ENCODE results near the gene RAB11FIP5.

Gene RAB11FIP5

DNA sequence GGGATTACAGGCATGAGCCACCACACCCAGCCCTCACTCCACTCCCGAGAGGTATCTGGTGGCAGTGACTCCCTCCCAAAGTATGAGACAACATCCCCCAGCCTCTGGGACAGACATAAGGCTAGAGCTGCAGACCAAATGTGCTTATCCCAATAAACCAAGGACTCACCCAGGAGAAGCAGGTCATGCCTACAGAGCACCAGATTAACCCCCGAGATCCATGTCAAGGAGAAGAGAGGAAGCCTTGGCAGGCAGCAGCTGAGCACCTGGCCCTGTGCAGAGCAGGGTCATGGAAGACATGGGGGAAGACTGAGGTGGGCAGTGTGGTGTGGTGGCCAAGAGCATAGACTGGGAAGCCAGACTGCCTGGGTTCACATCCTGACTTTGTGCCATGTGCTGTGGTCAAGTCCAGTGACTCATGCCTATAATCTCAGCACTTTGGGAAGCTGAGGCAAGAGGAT is 7.2 kb downstream of the RAB11FIP5 start:
- DNase-seq (ENCODE audit: low read depth): no peak
- no peak overlapping the region for H3K4me3 ChIP-seq (ENCODE audit: low read depth, low read length)
- TF ChIP-seq MYC (IDR thresholded peaks at IDR 0.05; ENCODE audit: low read depth, low read length): no peak
- TF ChIP-seq, protein P1, sequence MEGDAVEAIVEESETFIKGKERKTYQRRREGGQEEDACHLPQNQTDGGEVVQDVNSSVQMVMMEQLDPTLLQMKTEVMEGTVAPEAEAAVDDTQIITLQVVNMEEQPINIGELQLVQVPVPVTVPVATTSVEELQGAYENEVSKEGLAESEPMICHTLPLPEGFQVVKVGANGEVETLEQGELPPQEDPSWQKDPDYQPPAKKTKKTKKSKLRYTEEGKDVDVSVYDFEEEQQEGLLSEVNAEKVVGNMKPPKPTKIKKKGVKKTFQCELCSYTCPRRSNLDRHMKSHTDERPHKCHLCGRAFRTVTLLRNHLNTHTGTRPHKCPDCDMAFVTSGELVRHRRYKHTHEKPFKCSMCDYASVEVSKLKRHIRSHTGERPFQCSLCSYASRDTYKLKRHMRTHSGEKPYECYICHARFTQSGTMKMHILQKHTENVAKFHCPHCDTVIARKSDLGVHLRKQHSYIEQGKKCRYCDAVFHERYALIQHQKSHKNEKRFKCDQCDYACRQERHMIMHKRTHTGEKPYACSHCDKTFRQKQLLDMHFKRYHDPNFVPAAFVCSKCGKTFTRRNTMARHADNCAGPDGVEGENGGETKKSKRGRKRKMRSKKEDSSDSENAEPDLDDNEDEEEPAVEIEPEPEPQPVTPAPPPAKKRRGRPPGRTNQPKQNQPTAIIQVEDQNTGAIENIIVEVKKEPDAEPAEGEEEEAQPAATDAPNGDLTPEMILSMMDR (IDR thresholded peaks at IDR 0.05; ENCODE audit: low read depth, low read length): no peak
- no peak for TF ChIP-seq POLR2A (IDR thresholded peaks at IDR 0.05; ENCODE audit: extremely low read depth, insufficient read length)
- TF ChIP-seq, protein P2, sequence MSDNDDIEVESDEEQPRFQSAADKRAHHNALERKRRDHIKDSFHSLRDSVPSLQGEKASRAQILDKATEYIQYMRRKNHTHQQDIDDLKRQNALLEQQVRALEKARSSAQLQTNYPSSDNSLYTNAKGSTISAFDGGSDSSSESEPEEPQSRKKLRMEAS (IDR thresholded peaks at IDR 0.05; ENCODE audit: low read depth, low read length): no peak

DNA sequence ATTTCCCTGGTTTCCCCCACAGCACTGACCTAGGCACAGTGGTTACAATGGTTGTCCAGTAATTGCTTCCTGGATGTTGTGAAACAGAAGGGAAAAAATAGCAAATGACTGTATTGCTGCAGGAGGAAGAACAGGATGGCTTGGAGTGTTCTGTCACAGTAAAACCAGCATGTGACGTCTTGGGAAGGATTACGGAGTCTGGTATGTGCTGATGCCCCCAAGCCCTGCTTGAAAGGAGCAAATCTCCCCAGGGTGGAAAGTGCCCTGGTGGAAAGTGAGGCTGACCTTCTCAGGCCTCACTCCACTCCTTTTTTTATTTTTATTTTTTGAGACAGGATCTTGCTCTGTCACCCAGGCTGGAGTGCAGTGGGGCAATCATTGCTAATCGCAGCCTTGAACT is 7.8 kb downstream of the RAB11FIP5 start:
- H3K4me3 ChIP-seq (ENCODE audit: low read depth, low read length): no peak overlapping the region
- TF ChIP-seq, protein P2 (IDR thresholded peaks at IDR 0.05; ENCODE audit: low read depth, low read length): no peak
- TF ChIP-seq POLR2A (IDR thresholded peaks at IDR 0.05; ENCODE audit: extremely low read depth, insufficient read length) (no peak), MYC (IDR thresholded peaks at IDR 0.05; ENCODE audit: low read depth, low read length) (no peak)
- TF ChIP-seq, protein P1 (IDR thresholded peaks at IDR 0.05; ENCODE audit: low read depth, low read length): no peak
- DNase-seq (ENCODE audit: low read depth): no peak

DNA sequence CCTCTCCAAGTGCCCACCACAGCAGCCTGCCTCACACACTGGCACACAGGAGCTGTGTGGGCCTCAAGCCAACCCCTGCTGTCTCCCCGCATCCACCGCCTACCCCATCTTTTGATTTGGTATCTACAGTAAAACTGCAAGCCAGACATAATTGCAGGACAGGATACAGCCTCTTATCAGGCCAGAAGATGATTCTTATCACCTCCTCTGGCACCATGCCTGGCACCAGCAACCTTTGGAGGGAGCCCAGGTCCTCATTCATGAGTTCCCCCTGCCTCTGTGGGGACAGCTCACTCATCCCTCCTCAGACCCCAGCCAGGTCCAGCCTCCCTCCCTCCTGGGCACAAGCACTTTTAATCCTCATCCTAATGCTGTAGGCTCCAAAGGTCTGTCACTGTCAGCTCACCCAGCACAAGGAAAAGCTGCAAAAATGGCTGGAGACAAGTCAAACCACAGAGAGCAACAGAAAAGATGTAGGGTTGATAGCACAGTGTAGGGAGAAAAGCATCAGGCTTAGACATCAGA is 9.7 kb downstream of the RAB11FIP5 start:
- H3K4me3 ChIP-seq (ENCODE audit: low read depth, low read length): no peak overlapping the region
- no peak for DNase-seq (ENCODE audit: low read depth)
- no peak for TF ChIP-seq POLR2A (IDR thresholded peaks at IDR 0.05; ENCODE audit: extremely low read depth, insufficient read length)
- TF ChIP-seq, protein P2 (IDR thresholded peaks at IDR 0.05; ENCODE audit: low read depth, low read length): no peak
- TF ChIP-seq, protein P1 (IDR thresholded peaks at IDR 0.05; ENCODE audit: low read depth, low read length): no peak
- TF ChIP-seq MYC (IDR thresholded peaks at IDR 0.05; ENCODE audit: low read depth, low read length): no peak

DNA sequence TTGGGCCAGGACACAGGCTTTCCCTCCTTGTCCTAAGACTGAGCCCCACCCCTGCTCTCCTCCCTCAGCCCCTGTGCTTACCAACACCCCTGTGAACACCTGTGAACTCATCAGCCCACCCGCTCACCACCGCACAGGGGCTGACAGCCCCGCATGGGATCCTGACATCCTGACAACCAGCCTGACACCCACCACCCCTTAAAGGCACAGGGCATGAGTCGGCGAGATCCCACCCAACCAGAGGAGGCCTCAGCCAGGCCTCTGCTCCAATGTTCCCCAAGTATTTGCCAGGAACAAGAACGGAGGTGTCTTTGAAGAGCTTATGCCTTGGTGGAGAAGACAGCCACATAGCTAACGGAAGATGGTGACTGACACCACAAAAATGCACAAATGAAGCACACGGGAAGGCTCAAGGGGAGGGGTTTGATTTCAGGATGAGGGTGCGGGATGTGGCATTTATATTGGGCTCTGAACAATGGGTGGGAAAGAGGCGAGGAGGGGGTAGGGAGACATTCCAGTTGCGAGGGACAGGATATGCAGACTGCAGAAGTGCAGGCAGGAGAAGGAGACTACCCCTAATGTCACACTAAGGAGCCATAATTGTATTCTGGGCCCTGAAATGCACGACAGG is 11.0 kb downstream of the RAB11FIP5 start:
- TF ChIP-seq POLR2A (IDR thresholded peaks at IDR 0.05; ENCODE audit: extremely low read depth, insufficient read length): no peak
- TF ChIP-seq, protein P2 (IDR thresholded peaks at IDR 0.05; ENCODE audit: low read depth, low read length): no peak
- TF ChIP-seq MYC (IDR thresholded peaks at IDR 0.05; ENCODE audit: low read depth, low read length): no peak
- TF ChIP-seq, protein P1 (IDR thresholded peaks at IDR 0.05; ENCODE audit: low read depth, low read length): no peak
- H3K4me3 ChIP-seq (ENCODE audit: low read depth, low read length): no peak overlapping the region
- DNase-seq (ENCODE audit: low read depth): no peak

DNA sequence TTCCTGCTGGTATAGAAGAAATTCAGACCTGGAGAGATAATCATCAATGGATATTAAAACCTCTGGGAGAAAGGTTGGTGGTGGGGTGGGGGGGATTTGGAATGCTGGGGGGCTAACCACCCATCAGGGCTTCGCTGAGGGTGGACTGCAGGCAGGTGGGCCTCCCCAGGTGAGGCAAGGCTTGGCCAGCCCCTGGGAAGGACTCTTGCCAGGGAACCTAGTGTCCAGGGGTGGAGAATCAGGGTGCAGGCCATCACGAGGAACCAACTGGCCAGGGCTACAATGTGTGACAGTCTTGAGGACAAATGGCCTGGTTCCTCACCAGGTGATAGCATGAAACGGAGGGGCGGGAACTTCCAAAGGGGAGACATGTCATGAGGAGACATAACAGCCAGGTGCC is 11.8 kb downstream of the RAB11FIP5 start:
- H3K4me3 ChIP-seq (ENCODE audit: low read depth, low read length): no peak overlapping the region
- no peak for TF ChIP-seq POLR2A (IDR thresholded peaks at IDR 0.05; ENCODE audit: extremely low read depth, insufficient read length)
- TF ChIP-seq, protein P1 (IDR thresholded peaks at IDR 0.05; ENCODE audit: low read depth, low read length): no peak
- DNase-seq (ENCODE audit: low read depth): no peak

Data from NB4 (cell line).